GM19099 (cell line): ENCODE data around the gene LDLRAD2.

ENCODE experiments used
- POLR2A ChIP-seq: IDR thresholded peaks from 3 replicates; pipeline ENCODE4 v1.6.1; 2011; ENCODE audit warnings: low read depth; ENCODE audit not compliant: insufficient read length; ENCODE audit errors: extremely low read depth

LDLRAD2 gene

DNA sequence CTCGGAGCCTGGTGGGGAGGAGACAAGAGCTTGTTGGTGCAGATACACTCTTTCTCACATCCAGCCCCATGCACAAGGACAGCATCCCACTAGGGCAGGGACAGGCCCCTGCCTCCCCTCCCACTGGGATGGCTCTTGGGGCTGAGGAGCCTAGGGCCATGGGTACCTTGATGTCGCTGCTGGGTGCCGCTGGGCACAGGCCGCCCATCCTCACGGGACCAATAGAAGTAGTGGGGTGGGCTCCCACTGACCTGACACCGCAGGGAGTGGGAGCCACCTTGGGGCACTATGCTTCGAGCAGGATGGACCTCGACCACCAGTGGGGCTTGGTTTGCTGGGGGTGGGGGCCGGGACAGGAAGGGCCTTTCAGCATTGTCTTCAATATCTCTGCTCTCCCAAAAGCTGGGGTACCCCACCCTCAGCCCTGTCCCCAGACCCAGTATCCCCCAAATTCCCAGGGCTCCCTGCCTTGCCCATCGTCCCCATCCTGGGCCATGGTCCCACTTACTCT lies 47.7 kb downstream of the LDLRAD2 start:
- no peak for TF ChIP-seq POLR2A

DNA sequence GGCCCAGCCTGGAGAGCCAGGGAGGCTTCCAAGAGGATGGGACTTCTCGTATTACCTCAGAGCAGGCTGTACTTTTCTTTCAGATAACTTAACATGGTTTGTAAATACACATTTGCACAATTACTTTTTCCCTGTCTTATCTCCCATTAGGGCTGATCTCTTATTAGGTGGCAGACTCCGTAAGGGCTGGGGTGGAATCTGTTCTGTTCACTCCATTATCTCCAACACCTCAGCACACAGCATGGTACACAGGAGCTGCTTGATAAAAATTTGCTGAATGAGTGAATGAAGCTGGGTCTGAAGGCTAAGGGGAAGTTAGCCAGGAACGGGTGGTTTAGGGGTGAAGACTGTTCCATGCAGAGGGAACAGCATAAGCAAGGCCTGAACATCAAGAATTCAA lies 48.9 kb downstream of the LDLRAD2 start:
- TF ChIP-seq POLR2A = no peak

DNA sequence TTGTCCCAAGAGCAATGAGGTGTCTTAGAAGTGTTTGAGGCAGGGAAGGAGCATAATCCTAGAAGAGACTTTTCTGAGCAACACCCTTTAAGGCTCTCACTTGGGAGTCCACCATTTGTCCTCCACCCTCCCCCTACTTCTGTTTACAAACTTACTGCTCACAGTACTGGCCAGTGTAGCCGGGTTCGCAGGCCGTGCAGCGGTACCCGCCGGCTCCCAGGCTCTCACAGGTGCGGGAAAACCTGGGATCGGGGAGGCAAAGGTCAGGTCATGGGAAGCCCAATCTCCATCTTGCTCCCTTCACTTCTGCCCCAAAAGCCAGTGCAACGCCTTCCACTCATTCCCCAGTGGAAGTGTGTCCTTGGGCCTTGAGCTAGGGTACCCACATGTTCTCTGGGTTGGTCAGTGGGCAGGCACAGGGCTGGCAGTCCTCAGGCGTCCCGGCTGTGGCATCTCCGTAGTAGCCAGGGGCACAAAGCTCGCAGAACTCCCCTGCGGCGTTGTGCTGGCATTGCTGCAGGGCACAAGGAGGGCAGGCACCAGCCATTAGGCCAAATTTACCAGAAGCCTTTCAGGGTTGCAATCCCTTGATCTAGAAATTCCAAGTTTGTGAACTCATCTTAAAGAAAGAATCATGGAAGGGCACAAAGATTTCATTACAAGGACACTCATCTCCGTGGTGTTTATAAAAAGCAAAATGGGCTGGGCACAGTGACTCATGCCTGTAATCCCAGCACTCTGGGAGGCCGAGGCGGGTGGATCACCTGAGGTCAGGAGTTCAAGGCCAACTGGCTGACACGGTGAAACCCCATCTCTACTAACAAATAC lies 49.8 kb downstream of the LDLRAD2 start:
- TF ChIP-seq POLR2A = no peak

DNA sequence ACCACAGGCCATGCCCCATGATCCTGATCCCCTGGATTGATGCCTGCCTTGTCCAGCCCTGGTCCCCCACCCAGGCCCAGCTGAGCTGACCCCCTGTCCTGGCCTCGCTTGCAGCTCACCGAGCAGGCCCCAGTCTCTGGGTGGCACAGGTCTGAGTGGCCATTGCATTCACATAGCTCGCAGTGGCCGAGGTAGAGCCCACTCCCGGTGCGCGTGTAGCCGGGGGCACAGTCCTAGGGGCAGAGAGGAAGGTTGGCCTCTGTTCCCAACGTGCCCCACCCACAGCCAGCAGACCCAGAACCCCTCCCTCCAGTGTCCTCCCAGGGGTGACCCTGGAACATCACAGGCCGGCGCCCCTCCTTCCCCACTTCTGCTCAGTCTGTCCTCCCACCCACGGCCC lies 51.9 kb downstream of the LDLRAD2 start:
- no peak for TF ChIP-seq POLR2A

DNA sequence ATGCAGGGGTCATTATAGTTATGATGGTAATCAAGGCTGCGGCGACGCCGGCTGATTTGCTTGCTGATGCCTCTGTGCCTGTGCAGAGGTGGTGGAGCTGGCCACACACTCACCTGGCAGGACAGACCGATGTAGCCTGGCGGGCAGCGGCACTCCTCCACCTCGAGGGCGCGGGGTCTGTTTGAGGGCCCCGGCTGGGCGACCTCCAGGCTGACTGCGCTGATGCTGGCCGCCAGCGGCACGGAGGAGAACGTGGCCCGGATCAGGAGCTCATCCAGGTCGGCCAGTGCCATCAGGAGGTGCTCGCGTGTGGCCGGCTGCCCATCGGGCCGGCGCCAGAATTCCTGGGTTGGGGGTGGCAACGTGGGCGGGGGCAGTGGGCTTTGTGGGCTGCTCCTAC lies 52.7 kb downstream of the LDLRAD2 start:
- no peak for TF ChIP-seq POLR2A

DNA sequence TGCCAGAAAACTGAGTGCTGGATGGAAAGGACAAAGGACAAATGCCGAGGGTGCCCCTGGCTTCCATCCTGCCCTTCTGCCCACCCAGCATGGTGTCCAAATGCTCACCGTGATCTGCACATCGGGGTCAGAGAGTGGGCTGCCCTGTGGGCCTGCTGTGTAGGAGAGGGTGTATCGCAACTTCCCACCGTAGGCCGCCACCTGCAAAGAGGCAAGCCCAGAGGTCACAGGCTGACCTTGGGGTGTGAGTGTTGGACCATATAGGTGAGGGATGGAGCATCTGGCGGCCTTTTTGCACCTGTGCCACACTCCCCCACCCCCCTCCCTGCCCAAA lies 53.5 kb downstream of the LDLRAD2 start:
- no peak for TF ChIP-seq POLR2A

DNA sequence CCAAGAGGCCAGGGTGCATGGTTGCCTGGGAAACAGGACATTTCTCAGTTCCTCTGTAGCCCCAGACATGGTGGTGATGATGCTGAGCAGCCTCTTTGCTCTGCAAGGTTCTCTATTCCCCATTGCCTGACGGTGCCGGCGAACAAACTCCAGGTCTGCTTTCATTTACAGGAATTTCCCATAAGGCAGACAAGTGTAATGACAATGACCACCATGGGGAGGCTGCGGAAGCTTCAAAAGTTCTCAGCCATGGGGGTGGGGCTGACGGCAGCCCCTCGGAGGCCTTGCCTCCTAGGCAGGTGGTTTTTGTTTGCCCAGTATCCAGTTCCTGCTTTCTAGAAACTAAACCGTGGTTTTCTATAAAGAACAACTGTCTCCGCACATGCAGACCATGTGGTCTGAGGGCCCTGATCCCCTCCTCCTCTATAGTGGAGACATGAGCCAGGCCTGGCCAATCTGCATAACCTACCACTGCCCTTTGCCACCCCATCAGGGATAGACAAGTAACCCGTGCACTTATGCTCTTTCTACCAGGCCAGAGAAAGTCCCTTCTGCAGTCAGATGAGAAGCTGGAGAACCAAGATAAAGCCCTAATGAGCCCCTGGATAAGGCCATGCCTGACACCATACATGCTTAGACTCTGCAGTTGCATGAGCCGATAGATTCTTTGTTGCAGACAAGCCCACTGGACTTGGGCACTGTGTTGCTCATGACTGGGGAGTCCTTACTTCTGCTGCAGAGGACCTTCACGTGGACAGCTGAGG lies 54.1 kb downstream of the LDLRAD2 start:
- no peak for TF ChIP-seq POLR2A

DNA sequence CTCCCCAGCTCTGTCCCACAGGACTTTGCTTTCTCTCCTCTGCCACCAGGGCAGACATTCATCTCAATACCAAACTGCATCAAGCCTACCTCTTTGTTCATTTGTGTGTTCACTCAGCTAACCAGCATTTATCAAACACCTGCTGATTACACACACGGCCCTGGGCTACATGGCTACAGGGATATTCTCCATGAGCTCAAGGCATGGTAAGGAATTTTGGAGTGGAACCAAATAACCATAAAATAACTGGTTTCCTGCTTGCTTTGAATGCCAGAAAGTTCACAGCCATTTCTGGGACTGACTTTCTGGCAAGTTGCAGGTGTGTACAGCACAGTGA lies 54.6 kb downstream of the LDLRAD2 start:
- TF ChIP-seq POLR2A = no peak

DNA sequence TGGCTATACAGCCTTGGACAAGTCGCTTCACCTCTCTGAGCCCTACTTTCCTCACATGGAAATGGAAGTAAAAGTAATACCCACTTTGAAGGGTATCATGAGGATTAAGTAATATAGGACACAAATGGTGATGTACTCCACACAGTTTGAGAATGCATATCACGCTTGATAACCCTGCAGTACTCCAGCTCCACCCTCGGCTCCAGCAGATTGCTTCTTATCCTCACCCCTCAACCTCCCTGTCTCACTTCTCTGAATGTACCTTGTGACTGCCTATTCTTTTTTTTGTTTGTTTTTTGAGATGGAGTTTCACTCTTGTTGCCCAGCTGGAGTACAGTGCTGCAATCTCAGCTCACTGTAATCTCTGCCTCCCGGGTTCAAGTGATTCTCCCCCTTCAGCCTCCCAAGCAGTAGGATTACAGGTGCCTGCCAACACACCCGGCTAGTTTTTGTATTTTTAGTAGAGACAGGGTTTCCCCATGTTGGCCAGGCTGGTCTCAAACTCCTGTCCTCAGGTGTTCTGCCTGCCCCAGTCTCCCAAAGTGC lies 55.5 kb downstream of the LDLRAD2 start:
- TF ChIP-seq POLR2A = no peak

DNA sequence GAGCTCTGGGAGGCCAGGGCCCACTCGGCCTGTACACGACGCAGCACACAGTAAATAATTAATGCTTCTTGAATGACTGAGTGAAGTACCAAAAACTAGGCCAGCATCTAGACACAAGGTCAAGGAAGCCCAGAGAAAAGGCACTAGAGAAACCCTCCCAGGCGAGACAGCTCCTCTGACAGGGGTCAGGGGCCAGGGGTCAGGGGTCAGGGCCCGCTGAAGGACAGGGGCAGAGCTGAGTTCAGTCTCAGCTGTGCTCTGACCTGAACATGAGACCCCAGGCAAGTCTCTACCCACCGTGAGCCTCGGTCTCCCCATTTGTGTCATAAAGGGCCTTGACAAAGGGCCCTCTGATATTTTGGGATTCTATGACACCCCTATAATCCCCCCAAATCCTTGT lies 56.4 kb downstream of the LDLRAD2 start:
- TF ChIP-seq POLR2A = no peak

DNA sequence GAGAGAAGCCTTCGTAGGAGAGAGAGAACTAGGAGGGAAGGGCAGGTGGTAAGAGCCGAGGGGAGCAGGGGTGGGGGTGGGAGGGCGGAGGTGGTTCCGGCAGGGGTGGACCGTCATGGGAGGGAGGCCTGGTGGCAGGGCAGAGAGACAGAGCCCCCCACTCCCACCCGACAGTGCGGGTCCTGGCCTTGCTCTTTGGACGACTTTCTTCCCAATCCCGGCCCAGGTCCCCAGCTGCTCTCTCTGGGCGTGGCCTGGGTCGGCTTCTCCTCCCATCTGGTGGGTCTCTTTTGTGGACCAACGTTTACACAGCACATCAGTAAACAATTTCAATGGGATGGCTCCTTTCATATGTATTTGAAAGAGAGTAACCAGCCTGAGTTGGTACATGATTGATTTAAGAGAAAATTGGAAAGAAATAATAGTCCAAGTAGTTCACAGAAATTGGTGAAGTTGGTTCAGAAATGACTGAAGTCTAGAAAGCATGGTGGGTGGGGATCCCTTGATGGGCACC lies 56.9 kb downstream of the LDLRAD2 start:
- no peak for TF ChIP-seq POLR2A

DNA sequence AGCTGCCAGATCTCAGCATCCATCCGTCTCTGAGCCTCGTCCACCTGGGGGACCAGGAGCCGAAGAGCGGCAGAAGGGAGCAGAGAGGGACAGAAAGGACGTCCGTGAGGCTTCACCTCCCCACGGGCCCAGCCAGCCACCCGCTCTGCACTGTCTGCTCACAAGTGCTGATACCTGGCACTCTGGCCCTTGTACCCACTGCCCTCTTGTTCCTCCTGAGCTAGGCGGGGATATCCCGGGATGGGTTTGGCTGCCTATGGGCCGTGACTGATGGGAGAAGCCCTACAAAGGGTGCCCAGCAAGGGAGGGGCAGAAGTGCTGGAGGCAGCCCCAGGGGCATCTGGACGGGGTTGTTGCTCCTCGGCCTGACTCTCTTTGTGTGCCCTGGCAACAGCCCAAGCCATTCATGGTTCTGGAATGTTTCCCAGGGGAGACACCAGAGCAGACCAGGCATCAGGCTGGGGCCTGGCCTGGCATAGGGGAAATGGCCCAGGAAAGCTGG lies 57.6 kb downstream of the LDLRAD2 start:
- TF ChIP-seq POLR2A = no peak

DNA sequence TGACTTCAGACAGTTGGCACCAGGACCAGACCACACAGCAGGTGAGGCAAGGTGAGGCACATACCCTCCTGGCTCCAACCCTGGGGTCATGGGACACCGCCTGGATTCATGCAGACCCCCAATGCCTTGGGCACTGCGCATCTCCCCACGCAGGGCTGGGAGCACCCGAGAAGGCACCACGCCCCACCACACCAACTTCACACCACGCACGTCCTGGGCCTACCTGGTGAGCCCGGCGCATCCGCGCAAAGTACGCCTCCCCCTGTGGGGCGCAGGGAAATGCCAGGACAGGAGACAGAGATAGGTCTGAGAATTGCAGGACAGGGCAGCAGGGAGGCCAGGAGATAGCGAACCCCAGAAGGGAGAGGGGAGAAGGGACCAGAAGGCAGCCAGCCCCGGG lies 58.5 kb downstream of the LDLRAD2 start:
- no peak for TF ChIP-seq POLR2A

DNA sequence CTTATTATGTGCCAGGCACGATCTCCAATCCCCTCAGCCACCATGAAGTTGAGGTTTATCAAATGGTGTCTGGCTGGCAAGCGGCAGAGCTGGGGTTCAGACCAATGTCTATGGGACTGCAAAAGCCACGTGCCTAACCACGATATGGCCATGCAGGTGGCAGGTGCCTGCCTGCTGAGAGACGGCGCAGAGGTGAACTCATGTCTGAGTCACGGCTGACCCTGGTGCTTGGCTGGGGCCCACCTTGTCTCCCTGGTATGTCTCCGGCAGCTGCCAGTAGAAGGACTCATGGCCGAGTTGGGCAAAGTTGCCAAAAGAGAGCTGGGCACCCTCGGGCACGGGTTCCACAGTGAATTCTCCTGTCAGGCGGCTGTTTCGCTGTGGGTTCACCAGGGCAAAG lies 59.9 kb downstream of the LDLRAD2 start:
- TF ChIP-seq POLR2A = no peak

DNA sequence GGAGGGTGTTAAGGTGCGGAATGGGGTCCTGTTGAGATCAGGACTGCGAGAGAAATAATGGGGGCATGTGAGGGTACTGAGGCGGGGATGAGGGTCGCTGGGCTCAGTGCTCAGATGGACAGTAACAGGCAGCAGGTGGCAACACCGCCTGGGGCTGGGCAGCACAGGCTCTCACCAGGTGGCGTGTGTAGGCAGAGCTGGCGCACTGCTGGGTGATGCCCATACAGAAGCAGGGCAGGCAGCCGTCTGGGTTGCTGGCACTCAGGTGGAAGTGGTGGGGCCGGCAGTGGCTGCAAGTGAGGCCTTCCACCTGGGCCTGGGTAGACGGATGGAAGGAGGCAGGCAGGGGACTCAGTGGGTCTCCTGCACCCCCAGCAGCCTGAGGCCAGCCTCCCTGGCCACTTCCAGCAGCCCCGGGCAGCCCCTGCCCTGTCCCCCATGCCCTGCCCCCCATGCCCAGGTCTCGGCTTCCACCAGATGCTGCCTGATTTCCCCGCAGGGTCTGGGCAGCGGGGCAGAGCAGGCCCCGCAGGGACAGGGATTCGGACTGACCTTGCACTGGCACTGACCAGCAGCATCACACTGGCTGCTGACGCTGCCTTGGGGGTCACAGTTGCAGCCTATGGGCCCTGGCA lies 60.5 kb downstream of the LDLRAD2 start:
- TF ChIP-seq POLR2A = no peak

DNA sequence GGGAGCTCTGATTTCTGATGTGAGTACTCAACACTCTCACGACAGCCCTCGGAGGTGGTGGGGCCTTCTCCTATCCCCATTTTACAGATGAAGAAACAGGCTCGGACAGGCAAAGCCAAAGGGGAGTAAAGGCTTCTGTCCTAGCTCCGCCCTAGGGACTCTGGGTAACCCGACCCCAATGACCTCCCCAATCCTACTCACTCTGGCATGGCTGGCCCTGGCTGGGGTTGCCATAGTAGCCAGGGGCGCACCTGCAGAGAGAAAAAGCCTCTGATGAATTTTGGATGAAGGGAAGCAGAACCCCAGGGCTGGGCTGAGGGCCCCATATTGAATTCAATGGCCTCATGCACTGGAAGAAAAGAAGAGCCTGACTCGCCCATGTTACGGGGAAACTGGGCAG lies 61.1 kb downstream of the LDLRAD2 start:
- no peak for TF ChIP-seq POLR2A

DNA sequence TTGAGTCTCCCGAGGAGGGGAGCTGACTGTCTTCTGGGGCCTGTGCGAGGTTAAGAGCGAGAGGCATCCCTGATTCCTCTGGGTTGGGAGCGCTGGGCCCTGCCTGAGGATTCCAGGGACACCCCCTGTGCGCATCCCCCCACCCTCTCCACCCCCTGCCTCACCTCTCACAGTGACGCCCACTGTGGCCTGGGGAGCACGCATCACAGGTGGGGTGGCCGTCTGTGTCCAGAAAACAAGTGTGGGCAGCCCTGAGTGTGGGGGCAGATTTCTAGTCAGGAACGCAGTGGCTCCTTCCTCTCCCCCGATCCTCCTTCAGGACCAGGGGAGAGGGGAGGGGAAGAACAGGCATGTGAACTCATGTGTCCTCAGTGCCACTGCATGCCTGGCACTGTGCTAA lies 61.7 kb downstream of the LDLRAD2 start:
- TF ChIP-seq POLR2A = no peak
